Measurements from ENCODE around the gene SLC5A6.

GRCh38 chr2:27231921-27232320 lies 19.9 kb upstream of the SLC5A6 start:
- TF ChIP-seq POLR2A (IDR thresholded peaks at IDR 0.05) (no peak), CTCF (IDR thresholded peaks at IDR 0.05) (no peak)
